Neural progenitor cell (in vitro differentiated cells): ENCODE measurements around the gene AGBL4.

Experiments used
- CTCF ChIP-seq: fragments of 200-600 bp; sonication (generic); IDR thresholded peaks from 2 replicates; pipeline ENCODE4 v1.5.1; 2017; ENCODE audit warnings: antibody characterized with exemption, mild to moderate bottlenecking
- EZH2phosphoT487 ChIP-seq: fragments of 200-600 bp; sonication (generic); IDR thresholded peaks from 2 replicates; pipeline ENCODE4 v1.6.1; 2017; ENCODE audit warnings: antibody characterized with exemption

GRCh38 chr1:48864913-48865312 is 1158.8 kb downstream of the AGBL4 start:
- TF ChIP-seq CTCF (no peak), EZH2phosphoT487 (no peak)
